SIG-M5 treated with dmso at 0.1 percent for 504 hours (cell line): ENCODE data around the gene SMC2.
A peak's percentile ranks its signal among the peaks of the same experiment; 100 is the strongest.

Experiments used
- DNase-seq: peaks from one replicate; lab custom pipeline; 2025; ENCODE audit not compliant: unreplicated experiment; lab: John Stamatoyannopoulos, UW

SMC2 gene

DNA sequence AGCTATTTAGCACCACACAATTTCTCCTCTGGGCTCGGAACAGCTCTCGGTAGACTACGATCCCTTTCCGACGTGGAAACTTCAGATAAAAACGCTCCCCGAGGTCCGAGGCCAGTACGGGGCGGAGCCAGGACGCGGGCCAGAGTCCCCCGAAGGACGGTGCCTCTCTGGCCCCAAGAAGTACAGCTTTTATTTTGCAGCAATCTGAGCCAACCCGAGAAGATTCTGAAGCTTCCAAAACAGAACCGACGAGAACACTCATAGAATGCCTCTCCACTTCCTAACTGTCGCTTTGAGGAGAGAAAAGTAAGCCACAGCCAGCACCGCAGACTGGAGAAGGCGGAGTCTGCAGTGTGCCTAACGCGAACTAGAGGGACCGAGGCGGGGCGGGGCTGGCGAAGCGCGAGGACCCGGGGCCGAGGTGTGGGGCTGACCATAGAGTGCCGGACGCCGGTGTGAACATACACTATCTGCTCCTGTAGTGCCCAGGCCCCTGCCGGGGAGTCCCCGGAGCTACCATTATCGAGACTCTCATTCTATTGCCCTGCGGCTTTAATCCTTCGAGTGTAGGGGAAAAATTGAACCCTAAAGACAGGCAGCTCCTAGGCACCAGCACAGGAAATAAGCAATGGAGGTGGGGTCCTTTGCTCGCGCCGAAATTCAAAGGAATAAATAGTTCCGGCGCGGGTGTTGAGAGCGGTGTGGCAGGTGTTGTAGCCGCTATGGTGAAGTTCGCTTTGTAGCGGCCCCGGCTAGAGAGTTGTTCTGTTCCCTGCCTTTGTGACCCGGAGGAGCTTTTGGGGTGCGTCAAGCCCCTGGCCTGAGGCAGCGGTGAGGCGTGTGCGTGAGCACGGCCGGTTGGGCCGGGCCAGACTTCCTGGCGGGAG, at the start of gene SMC2:
TSS of gene SMC2 (plus strand) at position 663 of the 887 bp plus-strand sequence. CDS start 1,076 bp downstream, outside the sequence.
- peak; percentile 88 for DNase-seq

DNA sequence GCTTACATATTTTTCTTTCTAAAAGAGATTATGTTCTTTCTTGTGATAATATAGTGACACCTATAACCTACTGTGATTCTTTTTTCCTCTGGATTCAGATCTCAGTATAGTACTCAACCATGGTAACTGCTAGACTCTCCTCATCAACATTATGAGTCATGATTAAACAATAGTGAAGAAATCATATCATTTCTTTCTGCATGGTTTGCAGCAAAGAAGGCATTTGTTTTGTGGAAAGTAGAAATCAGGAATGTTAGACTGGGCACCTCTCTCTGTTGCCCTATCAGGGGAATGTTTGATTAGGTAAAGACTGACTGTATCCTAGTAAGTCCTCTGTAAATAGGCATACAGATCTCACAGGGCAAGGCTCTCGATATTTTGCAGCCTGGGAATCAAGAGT, 25.6 kb upstream of the SMC2 start:
- no peak for DNase-seq

DNA sequence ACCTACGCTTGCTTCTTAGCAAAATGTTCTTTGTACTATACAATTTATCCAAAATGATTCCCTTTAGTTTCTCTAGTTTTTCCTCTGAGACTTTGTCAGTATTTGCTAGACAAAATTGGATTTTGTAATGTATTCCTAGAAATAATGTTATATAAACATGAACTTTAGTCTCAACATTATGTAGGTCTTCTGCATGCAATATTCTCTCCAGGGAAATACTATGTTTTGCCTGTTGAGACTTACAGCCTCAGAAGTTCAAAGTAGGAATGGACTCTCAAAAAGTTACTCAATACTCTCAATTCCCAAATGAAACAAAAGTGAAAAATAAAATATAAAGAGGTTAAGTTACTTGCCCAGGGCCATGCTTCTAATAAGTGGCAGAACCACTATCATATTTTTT, 24.8 kb upstream of the SMC2 start:
- no peak for DNase-seq

DNA sequence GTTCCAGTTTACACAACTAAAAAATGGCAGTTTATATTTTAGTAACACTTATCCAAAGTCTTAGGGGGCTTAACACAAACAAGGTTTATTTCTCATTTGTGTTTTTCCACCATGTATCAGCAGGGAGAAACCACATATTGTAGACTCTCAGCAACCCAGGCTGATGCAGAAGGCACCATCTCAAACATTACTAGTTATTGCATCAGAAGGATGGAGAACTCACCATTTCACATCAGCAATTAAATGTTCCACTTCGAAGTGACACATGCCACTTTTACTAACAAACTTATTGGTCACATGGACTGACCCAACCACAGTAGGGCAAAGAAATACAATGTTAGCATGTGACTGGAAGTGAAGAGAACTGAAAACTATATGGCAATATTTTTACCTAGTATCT, 22.5 kb upstream of the SMC2 start:
- no peak for DNase-seq

DNA sequence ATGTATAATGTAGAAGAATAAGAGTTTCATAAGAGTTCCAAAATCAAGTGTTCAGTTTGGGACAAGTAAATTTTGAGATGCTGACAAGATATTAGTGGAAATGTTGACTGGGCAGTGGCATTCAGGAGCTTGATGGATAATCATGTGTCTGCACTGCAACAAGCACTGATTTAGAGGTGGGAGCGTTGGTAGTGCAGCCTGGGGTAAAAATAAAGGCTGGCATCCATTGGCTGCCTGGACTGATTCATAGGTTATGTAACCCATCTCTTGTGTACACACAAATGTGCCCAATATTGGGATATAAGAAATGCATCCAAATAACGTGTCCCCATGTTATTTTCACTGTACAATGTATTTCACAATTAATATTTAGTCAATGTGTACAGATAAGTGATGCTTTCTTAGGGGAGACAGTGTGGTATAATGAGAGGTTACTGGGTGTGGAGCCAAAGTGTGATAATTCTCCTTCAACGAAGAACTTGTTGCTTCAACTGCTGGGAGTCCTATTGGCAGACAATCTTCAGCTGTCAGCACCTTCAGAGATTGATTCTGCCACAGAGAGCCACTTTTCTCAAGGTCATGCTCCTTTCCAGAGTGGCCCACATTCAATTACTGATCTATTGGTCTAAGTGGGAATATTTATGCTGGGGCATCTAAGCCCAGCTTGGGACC, 20.9 kb upstream of the SMC2 start:
- no peak for DNase-seq

DNA sequence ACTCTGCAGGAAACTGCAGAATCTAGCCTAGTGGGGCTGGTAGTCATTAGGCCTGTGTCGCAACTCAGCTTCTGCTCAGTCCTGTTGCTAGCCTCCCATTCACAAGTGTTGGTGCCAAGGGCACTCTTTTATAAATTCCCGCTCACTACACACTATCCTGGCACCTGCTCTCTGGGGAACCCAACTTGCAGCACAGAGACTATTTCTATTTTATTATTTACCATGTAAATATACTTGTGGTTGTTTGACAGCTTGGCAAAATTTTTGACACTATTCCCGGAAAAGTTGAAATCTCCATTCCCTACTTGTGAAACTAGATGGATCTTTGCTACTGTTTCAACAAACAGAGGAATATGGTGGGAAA, 20.4 kb upstream of the SMC2 start:
- DNase-seq, result no peak

DNA sequence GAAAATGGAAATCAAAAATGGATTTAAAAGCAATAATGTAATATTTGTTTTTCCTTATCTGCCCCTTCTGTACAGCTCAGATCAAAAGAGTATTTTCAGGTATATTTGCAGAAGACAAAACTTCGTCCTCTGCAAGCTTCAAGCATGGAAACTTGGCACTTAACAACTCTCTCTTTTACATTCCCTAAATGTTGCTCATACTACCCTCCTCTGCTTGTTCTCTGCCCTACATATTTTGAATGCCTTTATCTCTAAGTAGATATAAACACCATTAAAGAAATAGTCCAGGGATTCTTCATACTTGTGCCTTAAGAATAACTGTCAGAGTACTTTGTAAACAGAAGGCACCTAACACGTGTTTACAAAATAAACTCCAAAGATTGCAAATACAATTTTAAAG, 19.2 kb upstream of the SMC2 start:
- no peak for DNase-seq

DNA sequence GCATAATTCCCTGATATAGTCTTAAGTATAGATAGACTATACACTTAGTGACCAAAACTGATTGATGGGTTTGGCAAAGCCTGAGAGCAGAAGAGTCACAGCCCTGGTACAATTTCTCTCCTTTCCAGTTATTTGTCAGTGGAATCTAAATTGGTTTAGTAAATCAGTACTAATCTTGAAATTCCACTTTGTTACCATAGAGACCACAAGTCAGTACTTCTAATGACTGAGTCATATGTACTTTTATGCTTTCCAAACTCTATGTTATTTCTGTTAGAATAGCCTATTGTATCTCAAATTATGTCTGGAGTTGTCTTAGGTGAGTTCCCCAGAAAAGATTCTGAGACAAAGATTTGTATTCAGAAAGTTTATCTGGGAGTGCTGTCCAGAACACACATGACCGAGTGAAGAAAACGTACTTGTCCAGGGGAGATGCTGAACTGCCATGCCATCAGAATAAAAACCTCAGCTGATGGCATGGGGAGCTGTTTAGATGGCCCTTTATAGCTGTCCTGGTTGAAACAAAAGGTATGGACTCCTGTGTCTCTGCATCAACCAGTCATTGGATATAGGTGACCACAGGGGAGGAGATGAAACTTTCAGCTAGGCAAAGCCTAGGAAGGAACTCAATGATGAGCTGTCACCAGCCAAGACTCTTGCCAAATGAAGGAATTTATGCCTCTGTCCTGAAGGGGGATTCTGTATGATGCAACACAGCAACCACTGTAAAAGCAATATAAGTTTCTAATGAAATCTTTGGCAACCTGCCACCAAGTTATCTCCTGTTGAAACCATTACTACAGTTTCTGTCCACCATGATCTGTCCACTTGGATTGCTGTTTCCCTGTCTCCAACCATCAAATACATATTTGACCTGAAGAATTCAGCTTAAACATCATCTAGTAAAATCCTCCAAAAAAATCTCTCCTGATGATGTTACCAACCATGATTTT, 18.0 kb upstream of the SMC2 start:
- peak; percentile 10 for DNase-seq

DNA sequence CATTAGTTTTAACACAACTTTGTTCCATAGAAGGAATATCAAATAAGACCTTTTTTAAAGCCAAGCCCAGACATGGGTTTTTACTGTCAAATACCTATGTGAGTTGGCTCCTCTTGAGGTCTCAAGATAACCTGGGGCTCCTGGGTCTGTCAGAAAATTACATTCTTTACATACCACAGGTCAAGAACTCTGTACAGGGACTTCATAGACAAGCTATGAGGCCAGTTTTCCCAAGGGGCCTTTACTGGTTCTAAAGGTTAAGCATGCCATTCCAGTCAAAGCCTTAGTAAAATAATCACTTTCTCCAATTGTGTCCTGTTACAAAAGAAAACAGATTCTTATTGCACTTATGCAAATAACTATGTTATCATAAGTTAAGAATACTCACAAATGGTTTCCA, 15.5 kb upstream of the SMC2 start:
- DNase-seq, result no peak

DNA sequence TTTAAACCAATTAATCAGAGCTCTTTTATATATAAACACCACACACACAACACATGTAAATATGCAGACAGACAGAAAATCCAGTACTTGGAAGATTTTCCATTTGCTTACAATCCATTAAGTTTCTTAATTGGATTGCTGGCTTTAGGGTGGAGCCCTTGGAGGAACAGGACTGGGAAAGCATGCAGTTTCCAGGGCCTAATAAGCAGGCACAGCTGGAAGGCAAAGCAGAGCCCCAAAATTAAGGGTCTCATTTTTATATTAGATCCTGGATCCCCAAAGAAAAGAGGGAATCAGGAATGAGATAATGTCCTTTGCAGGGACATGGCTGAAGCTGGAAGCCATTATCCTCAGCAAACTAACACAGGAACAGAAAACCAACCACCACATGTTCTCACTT, 13.1 kb upstream of the SMC2 start:
- DNase-seq, result no peak

DNA sequence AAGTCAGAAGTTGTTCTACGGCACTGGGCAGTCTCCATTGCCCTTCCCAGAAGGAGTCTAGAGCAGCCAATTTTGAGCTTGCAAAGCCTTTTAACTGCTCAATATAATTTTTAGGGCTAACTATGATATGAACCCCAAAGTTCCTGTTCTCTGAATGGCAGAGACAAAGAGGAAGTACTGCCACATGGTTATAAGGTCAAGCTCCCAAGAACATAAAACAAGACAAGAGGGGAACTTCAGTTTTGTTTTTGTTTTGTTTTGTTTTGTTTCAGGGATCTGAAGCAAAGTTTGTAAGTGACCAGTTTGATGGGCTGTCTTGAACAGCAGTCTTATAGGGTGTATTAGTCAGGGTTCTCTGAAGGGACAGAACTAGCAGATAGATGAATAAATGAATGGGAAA, 11.9 kb upstream of the SMC2 start:
- peak; percentile 0 for DNase-seq

DNA sequence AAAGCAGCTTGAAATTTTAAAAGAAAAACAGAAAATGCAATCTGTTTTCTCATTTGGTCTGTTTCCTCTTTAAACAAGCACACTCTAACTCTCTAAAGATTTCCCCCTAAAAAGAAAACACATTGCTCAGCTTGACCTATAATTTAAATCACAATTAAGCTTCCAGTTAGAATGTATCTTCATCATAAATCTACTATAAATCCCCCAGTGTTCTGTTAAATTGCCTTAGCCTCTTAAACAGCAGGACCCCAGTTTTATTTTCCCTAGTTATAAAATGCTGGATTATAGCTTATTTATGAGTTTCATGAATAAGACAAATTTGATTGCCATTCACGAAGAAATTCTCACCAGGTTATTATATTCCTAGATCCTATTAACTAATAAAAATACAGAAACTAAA, 8.6 kb upstream of the SMC2 start:
- DNase-seq, result no peak

DNA sequence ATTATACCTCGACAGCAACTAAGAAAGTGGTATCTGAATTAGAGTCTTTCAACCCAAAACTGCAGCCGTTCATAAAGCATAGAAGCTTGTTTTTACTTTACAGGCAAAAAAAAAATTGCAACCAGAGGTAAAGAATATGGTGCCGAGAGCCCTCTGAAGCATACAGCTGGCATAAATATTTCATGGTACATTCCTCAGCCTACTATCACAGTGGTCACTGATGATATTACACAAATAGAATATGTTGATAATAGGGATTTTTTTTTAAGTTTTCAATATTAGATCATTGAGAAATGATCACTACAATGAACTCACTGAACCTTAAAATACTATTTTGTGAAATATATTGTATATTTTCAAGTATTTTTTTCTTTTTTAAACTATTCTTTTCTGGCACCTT, 6.2 kb upstream of the SMC2 start:
- DNase-seq, result no peak

DNA sequence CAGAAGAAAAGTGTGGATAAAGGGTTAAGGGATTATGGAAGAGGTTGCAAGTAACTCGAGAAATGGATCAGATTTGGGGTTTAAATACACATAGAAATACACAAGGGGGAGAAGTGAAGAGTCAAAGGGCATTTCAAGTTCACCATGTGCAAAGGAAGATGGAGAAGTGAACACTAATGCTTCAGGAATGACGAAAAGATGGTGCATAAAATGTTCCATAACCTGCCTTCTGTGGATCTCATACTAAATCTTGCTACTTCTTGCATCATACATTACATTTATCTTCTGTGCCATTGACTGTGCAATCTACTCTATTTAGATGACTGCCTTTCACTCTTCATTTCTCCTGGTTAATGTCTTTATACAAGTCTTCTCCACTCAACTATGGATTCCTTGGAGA, 5.7 kb upstream of the SMC2 start:
- no peak for DNase-seq

DNA sequence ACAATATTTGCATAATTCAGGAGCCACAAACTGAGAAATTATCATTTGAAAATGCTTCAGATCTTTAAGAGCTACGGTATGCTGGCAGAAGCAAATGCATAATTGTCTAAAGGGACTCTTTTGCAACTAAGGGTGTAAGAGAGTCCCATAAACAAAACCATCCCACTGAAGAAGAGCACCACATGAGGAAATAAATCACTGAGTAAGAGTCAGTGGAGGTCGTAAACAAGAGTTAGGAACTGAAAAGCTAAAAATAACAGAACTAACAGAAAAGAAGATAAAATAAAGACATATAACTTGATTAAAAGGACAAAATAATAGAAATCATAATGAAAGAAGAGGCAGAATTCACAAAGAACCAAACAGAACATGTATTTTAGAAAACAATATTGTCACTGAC, 3.5 kb upstream of the SMC2 start:
- no peak for DNase-seq

DNA sequence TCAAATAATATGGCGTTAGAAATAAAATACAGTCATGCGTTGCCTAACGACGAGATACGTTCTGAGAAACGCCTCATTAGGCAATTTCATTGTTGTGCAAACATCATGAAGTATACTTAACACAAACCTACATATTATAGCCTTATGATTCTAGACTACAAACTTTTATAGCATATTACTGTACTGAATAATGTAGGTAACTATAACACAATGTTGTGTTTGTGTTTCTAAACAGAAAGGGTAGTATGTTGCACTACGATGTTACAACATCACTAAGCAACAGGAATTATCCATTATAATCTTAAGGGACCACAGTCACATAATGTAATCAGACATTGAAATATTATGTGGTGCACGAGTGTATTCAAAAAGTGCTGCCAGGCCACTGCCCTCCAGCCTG, 3.0 kb upstream of the SMC2 start:
- DNase-seq, result peak; percentile 2

DNA sequence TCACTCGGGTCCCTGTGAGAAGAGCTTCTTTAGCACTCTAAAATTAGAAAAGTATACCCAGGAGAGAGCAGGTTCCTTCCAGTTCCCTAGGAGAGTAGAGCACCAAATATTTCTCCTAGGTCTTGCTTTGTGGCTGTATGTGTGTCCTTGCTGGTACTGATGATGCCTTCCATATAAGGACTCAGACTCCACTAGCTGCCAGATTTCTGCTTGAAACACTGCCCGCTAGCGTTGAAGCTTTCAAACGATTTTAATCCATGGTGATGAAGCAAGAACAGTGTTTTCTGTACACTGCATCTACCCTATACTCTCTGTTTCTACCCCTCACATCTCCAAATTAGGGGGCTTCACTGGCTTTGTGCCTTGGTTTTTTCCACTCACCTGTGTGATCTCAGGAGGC, 2.4 kb upstream of the SMC2 start:
- peak; percentile 62 for DNase-seq

DNA sequence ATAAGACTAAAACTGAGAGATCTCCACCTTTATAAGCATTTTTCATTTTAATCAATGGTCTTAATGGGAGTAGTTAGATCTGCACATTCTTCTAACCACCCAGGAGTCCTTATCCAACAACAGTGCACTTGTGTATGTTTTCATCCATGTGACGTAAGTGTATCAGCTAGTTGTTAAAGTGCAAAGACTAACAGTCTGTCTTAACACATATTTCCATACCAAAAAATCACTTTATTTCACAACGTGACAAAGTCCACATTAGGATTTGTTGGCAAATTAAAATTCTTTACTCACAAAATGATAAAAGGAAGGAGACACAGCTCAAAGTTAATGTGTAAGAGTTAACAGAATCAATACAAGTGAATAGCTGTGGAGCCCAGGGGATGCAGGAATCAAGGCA, 1.9 kb upstream of the SMC2 start:
- no peak for DNase-seq

DNA sequence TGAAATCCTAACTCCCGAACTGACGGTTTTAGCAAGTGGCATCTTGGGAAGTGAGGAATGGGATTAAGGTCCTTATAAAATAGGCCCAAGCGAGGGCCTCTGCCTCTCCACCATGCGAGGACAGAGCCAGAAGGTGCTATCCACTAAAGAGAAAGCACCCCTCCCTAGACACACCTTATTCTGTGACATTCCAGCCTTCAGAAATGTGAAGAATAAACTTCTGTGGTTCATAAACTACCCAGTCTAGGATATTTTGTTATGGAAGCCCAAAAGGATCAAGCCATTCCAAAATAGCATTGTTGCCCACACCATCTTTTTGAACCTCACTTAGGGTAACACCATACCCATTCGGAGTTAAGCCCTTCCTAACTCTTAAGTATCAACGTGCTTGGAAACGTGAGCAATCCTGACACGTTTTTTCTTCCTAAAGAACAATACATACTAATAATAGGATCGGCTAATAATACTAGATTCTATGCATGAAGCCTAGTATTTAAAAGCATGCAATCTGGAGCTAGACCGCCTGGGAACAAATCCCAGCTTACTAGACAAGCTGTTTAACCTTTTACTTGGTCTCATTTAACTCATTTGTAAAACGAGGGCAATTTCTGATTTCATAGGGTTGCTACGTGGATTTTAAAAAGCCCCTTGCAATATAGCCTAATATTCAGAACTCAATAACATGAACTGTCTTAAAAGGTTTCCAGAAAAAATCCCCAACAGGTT, 1.1 kb upstream of the SMC2 start:
- no peak for DNase-seq

DNA sequence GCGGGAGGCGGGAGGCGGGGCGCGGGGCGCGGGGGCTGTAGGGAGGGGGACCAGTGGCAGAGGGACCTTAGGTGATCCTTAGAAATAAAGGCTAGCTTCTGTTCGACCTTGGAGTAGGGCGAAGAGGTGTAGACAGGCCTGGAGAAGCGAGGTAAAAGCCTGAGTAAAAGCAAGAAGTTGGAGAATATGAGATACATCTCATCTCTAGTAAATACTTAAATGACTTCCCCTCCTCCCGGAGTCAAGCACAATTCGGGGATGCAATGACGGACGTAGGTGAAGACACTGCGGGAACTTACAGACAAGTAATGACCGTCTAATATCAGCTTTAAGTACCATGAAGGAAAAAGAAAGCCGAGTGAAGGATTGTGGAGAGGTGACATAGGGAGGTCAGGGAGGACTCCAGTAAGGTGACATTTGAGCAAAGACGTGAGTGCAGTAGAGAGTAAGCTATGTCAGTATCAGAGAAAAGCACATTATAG, 466 bp downstream of the SMC2 start:
- no peak for DNase-seq

DNA sequence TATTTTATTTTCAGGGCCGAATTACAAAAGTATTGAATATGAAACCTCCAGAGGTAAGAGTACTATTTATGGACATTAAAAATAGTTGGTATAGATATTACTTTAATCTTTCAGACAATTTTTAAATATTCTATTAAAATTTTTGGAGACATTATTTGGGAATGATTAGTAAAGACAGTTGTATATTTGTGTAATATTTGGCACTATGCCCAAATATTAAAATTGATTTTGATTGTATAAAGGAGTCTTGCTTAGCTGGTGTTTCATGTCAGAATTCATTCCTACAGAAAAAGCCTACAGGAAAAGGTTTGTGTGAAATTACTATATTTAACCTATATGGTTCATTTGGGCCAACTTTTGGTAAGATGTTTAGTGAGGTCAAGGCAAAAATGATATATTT, 5.5 kb downstream of the SMC2 start:
- DNase-seq, result no peak
